K562 (cell line): ENCODE measurements around the gene TMA7B. TPM values are rescaled to one million over a fixed set of nuclear protein-coding genes. Genes with fewer than 3 reads are reported as not detected.

Source experiments
- ATAC-seq: fragments of 200-7000 bp; cut with Tn5 transposase; 3 replicates; pipeline ENCODE4 v1.9.1; 2020; ENCODE audit warnings: moderate library complexity
- BruUV-seq: library from RNA; stranded (reverse); fragments of 400-500 nt; replicated peaks from 2 replicates; lab custom pipeline; 2021; lab: Mats Ljungman, UMichigan
- CTCF ChIA-PET: fragments of 300-600 bp; formaldehyde crosslinking; extraction: SDS; loops from one replicate; lab custom pipeline; 2021; ENCODE audit warnings: low intra/inter-chr PET ratio; lab: Yijun Ruan, JAX
- POLR2A ChIA-PET: fragments of 300-600, 350-650 bp; sonication (Branson Sonifier 250); formaldehyde crosslinking; extraction: SDS; loops from one replicate; lab custom pipeline; 2021; ENCODE audit warnings: antibody characterized with exemption, inconsistent platforms; lab: Yijun Ruan, JAX
- DNase-seq, 4 experiments: peaks; one replicate each; pipeline versions ENCODE4 v3.0.0 to v3.0.0-alpha.2; 2011 to 2018; ENCODE audit warnings: low spot score in 3 of 4, mixed read lengths in 3 of 4; ENCODE audit errors: extremely low read depth in 1 of 4
- FAIRE-seq: peaks from 2 replicates; lab custom pipeline; 2011; peaks lifted over from hg19 to GRCh38; lab: Jason Lieb, UNC
- H2AFZ ChIP-seq: 2 replicates; pipeline ENCODE4 v1.6.0; 2011; ENCODE audit warnings: low read depth, low read length, control low read depth, inconsistent platforms
- H3K27ac ChIP-seq: fragments of 200-600 bp; 3 replicates; pipeline ENCODE4 v1.8.0; 2011; ENCODE audit warnings: low read depth, mild to moderate bottlenecking, control low read depth, inconsistent platforms, low read length, moderate library complexity, mixed read lengths; ENCODE audit errors: extremely low read depth
- H3K27me3 ChIP-seq, 2 experiments: fragments of 300-600 bp in 1 of 2; 2 replicates in 1 of 2; 3 replicates in 1 of 2; pipeline versions ENCODE4 v1.6.0 to v1.8.0; 2011; ENCODE audit warnings: inconsistent platforms in 2 of 2, low read length in 2 of 2, mild to moderate bottlenecking in 1 of 2, mixed read lengths in 1 of 2, moderate library complexity in 1 of 2; ENCODE audit not compliant: control insufficient read depth in 2 of 2, insufficient read depth in 2 of 2
- H3K36me3 ChIP-seq: fragments of 300-600 bp; 3 replicates; pipeline ENCODE4 v1.8.0; 2011; ENCODE audit warnings: mild to moderate bottlenecking, low read length, inconsistent platforms; ENCODE audit not compliant: control insufficient read depth, insufficient read depth
- H3K4me1 ChIP-seq, 2 experiments: fragments of 200-600 bp in 1 of 2; replicated peaks in 1 of 2; 2 replicates in 1 of 2; 3 replicates in 1 of 2; pipeline versions ENCODE4 v1.5.1 to v1.8.0; 2011; ENCODE audit warnings: inconsistent platforms in 2 of 2, low read length in 2 of 2, mild to moderate bottlenecking in 1 of 2, mixed read lengths in 1 of 2, moderate library complexity in 1 of 2; ENCODE audit not compliant: control insufficient read depth in 2 of 2, insufficient read depth in 2 of 2
- H3K4me2 ChIP-seq: 2 replicates; pipeline ENCODE4 v1.6.1; 2011; ENCODE audit warnings: low read length, control low read depth, inconsistent platforms, mixed read lengths; ENCODE audit not compliant: insufficient read depth
- H3K4me3 ChIP-seq: fragments of 200-600 bp; sonication (generic), shearing (Covaris generic); 2 replicates; pipeline ENCODE4 v1.5.1; 2016; ENCODE audit warnings: control low read depth, inconsistent platforms
- H3K79me2 ChIP-seq: fragments of 200-600 bp; 3 replicates; pipeline ENCODE4 v1.8.0; 2011; ENCODE audit warnings: low read length, inconsistent platforms; ENCODE audit not compliant: control insufficient read depth, insufficient read depth
- H3K9ac ChIP-seq, 2 experiments: 2 replicates each; pipeline versions ENCODE4 v1.6.0 to v1.6.1; 2011; ENCODE audit warnings: low read depth in 2 of 2, low read length in 2 of 2, control low read depth in 1 of 2, inconsistent platforms in 1 of 2, mild to moderate bottlenecking in 1 of 2, mixed read lengths in 1 of 2; ENCODE audit not compliant: insufficient read depth in 1 of 2
- H3K9me1 ChIP-seq: one replicate; pipeline ENCODE4 v1.6.0; 2011; ENCODE audit warnings: inconsistent platforms, mild to moderate bottlenecking, low read length, moderate library complexity; ENCODE audit not compliant: control insufficient read depth, insufficient read depth
- H3K9me3 ChIP-seq: replicated peaks from 2 replicates; pipeline ENCODE4 v1.5.1; 2011; ENCODE audit warnings: low read depth, low read length, inconsistent platforms; ENCODE audit not compliant: control insufficient read depth, insufficient read depth
- H4K20me1 ChIP-seq: replicated peaks from 2 replicates; pipeline ENCODE4 v1.6.1; 2011; ENCODE audit warnings: low read length, inconsistent platforms, mixed read lengths; ENCODE audit not compliant: control insufficient read depth, insufficient read depth
- ATF1 ChIP-seq, 2 experiments: fragments of 450-650 bp in 1 of 2; IDR thresholded peaks; 2 replicates each; pipeline ENCODE4 v1.6.1; 2016; ENCODE audit warnings: missing compliant biosample characterization in 1 of 2, missing genetic modification characterization in 1 of 2
- ATF7 ChIP-seq: fragments of 450-650 bp; IDR thresholded peaks from 2 replicates; pipeline ENCODE4 v1.7.1; 2014; ENCODE audit warnings: mild to moderate bottlenecking, moderate library complexity
- CBX3 ChIP-seq, 2 experiments: IDR thresholded peaks; 1 replicate in 1 of 2; 2 replicates in 1 of 2; pipeline ENCODE4 v1.6.1; 2012; ENCODE audit warnings: inconsistent platforms in 2 of 2, low read length in 2 of 2, borderline replicate concordance in 1 of 2, control low read depth in 1 of 2
- HIVEP1 ChIP-seq: fragments of 250-450 bp; sonication (Bioruptor Pico); IDR thresholded peaks from 2 replicates; pipeline ENCODE4 v1.4.0; 2020; ENCODE audit warnings: mild to moderate bottlenecking
- TFAM ChIP-seq: fragments of 250-450 bp; sonication (Bioruptor Pico); conservative IDR thresholded peaks from 2 replicates; pipeline ENCODE4 v1.5.0; 2021; ENCODE audit warnings: mild to moderate bottlenecking, moderate library complexity
- TFAP4 ChIP-seq: sonication (generic); formaldehyde crosslinking; IDR thresholded peaks from 2 replicates; pipeline ENCODE4 v1.8.0; 2022; ENCODE audit warnings: missing genetic modification reagents, mild to moderate bottlenecking, moderate library complexity, borderline replicate concordance
- TGIF2 ChIP-seq: sonication (generic); formaldehyde crosslinking; IDR thresholded peaks from 2 replicates; pipeline ENCODE4 v1.8.1; 2022; ENCODE audit warnings: mild to moderate bottlenecking, missing genetic modification reagents, moderate library complexity
- WGBS: fragments of 100-300 bp; shearing (Covaris generic); methylation state at CpG from one replicate; pipeline ENCODE4 v1.1.6; 2016; ENCODE audit warnings: low coverage, mixed read lengths; ENCODE audit not compliant: insufficient coverage; ENCODE audit errors: missing lambda C conversion rate; 5-methylcytosine and 5-hydroxymethylcytosine counted together
- in situ Hi-C: fragments of 300-500 bp; cut with MboI; formaldehyde crosslinking; loops from 4 replicates; pipeline ENCODE4 v1.15.0; 2018; ENCODE audit warnings: inconsistent platforms, mixed read lengths
- intact Hi-C: fragments of 100-400 bp; cut with micrococcal nuclease; formaldehyde crosslinking; loops from 2 replicates; pipeline ENCODE4 v1.14.2; 2022
- polyA plus RNA-seq, 8 experiments: library from polyadenylated mRNA; depleted of rRNA in 4 of 8; stranded (reverse) in 5 of 8; unstranded in 3 of 8; fragments of >200 nt; fragmentation: Nextera tagmentation in 2 of 8; fragmentation: Illumina TruSeq in 1 of 8; extraction: Ambion mirVana in 2 of 8; extraction: Trizol in 1 of 8; gene quantifications; 2 replicates each; pipeline versions ENCODE4 v1.2.1 to v1.2.3, GENCODE V29; 2011 to 2014; ENCODE audit warnings: inconsistent platforms in 1 of 8, missing spikeins in 1 of 8
- total RNA-seq, 7 experiments: library from RNA; depleted of rRNA in 6 of 7; stranded (reverse); fragments of >200 nt in 6 of 7; fragmentation: Illumina TruSeq in 2 of 7; extraction: Trizol in 2 of 7; gene quantifications; 2 replicates each; pipeline versions ENCODE4 v1.2.1 to v1.2.3, GENCODE V29; 2011 to 2021; ENCODE audit warnings: low replicate concordance in 1 of 7
- TF ChIP-seq, protein P1 (sequence below): fragments of 250-450 bp; sonication (Bioruptor Pico); IDR thresholded peaks from 2 replicates; pipeline ENCODE4 v1.8.0; 2022; ENCODE audit warnings: moderate library complexity, mild to moderate bottlenecking, inconsistent platforms
- TF ChIP-seq, protein P2 (sequence below), 2 experiments: fragments of 450-650 bp in 1 of 2; sonication (generic) in 1 of 2; formaldehyde crosslinking in 1 of 2; IDR thresholded peaks in 1 of 2; conservative IDR thresholded peaks in 1 of 2; 2 replicates each; pipeline versions ENCODE4 v1.6.1 to v1.8.1; 2016 to 2023; ENCODE audit warnings: mild to moderate bottlenecking in 2 of 2, moderate library complexity in 2 of 2, inconsistent platforms in 1 of 2, missing genetic modification reagents in 1 of 2
- TF ChIP-seq, protein P3 (sequence below): fragments of 200-400 bp; formaldehyde crosslinking; IDR thresholded peaks from 2 replicates; pipeline ENCODE4 v1.6.1; 2017; ENCODE audit warnings: mild to moderate bottlenecking, low read depth, low read length, moderate library complexity

The TMA7B gene
- total and polyA plus RNA-seq, 9 of the 15 experiments (the other 6 are each of a cell fraction or from before 2014, with no cell fraction given): 5.6 to 14.2 (median 11.8) TPM

- Histone ChIP-seq H3K9me1 (no peaks in the 10 kb centered on the region), H3K27ac (no peak overlapping the region), H3K9ac (no peak overlapping the region), H3K4me3 (no peak overlapping the region), H3K9me3 (no peaks in the 10 kb centered on the region), H2AFZ (no peak overlapping the region), H3K4me1 (peaks cover 0 to 2% of the 10 kb centered on the region in 2 experiments; a peak in 1 of 5 replicates), H3K27me3 (no peaks in the 10 kb centered on the region), H3K36me3 (peaks cover 43% of the 10 kb centered on the region; the same call in 2 of the 3 replicates), H3K4me2 (no peak overlapping the region), H4K20me1 (no peaks in the 10 kb centered on the region), H3K79me2 (no peaks in the 10 kb centered on the region)
- 74% methylated on average over 4 of the region's 5 CpGs for WGBS
- in situ Hi-C loops: no loop called here
- intact Hi-C loops: no loop called here
- DNase-seq: no peak
- ATAC-seq: no peak
- CTCF ChIA-PET: no interaction called here
- TF ChIP-seq, protein P1, sequence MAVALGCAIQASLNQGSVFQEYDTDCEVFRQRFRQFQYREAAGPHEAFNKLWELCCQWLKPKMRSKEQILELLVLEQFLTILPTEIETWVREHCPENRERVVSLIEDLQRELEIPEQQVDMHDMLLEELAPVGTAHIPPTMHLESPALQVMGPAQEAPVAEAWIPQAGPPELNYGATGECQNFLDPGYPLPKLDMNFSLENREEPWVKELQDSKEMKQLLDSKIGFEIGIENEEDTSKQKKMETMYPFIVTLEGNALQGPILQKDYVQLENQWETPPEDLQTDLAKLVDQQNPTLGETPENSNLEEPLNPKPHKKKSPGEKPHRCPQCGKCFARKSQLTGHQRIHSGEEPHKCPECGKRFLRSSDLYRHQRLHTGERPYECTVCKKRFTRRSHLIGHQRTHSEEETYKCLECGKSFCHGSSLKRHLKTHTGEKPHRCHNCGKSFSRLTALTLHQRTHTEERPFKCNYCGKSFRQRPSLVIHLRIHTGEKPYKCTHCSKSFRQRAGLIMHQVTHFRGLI (CRISPR knock-in tag): no peak
- no peak for TF ChIP-seq CBX3 (IDR thresholded peaks at IDR 0.05; ENCODE audit: borderline replicate concordance in 1 of 2, low read length in 2 of 2)
- TF ChIP-seq HIVEP1 (CRISPR knock-in tag): no peak
- no peak for TF ChIP-seq TFAP4 (CRISPR knock-in tag)
- no peak for TF ChIP-seq TGIF2 (CRISPR knock-in tag)
- peak; percentile 66; the same call in 1 of the 2 replicates for TF ChIP-seq ATF7
- no peak for TF ChIP-seq ATF1 (CRISPR knock-in tag; IDR thresholded peaks at IDR 0.05)
- peak; percentile 43; the same call in 1 of the 2 replicates for TF ChIP-seq ATF1 (tag; IDR thresholded peaks at IDR 0.05)
- TF ChIP-seq, protein P2, sequence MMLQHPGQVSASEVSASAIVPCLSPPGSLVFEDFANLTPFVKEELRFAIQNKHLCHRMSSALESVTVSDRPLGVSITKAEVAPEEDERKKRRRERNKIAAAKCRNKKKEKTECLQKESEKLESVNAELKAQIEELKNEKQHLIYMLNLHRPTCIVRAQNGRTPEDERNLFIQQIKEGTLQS (IDR thresholded peaks at IDR 0.05): peak; percentile 70
- TF ChIP-seq, protein P2 (CRISPR knock-in tag; conservative IDR thresholded peaks at IDR 0.05): no peak
- TF ChIP-seq, protein P3, sequence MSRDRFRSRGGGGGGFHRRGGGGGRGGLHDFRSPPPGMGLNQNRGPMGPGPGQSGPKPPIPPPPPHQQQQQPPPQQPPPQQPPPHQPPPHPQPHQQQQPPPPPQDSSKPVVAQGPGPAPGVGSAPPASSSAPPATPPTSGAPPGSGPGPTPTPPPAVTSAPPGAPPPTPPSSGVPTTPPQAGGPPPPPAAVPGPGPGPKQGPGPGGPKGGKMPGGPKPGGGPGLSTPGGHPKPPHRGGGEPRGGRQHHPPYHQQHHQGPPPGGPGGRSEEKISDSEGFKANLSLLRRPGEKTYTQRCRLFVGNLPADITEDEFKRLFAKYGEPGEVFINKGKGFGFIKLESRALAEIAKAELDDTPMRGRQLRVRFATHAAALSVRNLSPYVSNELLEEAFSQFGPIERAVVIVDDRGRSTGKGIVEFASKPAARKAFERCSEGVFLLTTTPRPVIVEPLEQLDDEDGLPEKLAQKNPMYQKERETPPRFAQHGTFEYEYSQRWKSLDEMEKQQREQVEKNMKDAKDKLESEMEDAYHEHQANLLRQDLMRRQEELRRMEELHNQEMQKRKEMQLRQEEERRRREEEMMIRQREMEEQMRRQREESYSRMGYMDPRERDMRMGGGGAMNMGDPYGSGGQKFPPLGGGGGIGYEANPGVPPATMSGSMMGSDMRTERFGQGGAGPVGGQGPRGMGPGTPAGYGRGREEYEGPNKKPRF: no peak
- no peak for TF ChIP-seq TFAM
- no TSS peak for BruUV-seq
- FAIRE-seq: no peak
- POLR2A ChIA-PET: interaction anchor here (0.7 to 2.8 kb wide), 9 partner anchors 9 to 400 kb away, joined by 3 to 14 read pairs (median 5); no protein-coding TSS in a partner anchor
Observed at GRCh38 chr22:39974065-39974464, 13.9 kb downstream of the TMA7B start.
